Fibroblast of skin of left biceps (primary cell): Measurements from ENCODE around the gene CCDC88B.

Experiments
- DNase-seq, 2 experiments: peaks; one replicate each; pipeline ENCODE4 v3.0.0-alpha.2; 2013; ENCODE audit warnings: low read depth in 2 of 2

Gene CCDC88B

GRCh38 chr11:64384981-64385944 is 45.3 kb downstream of the CCDC88B start:
- DNase-seq = no peak

GRCh38 chr11:64385945-64386704 is 46.1 kb downstream of the CCDC88B start:
- DNase-seq = no peak

GRCh38 chr11:64387916-64388315 is 47.9 kb downstream of the CCDC88B start:
- DNase-seq = no peak

DNA sequence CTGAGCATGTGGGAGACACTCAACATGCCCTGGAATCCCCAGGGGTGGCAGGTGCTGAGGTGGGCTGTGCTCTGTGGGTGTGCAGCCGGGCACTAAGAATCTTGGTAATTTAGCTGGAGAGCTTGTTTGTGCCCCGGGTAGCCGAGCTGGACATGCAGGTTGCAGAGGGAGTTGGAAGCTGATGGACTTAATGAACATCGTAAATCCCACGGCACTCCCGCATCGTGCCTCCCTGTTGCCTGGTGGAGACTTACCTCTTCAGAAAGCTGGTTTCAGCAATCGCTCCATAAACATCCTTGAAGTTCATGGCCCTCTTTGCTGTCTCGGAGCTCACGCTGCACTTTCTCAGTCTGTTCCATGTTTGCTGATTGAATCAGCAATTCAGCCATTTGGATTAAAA is 48.9 kb downstream of the CCDC88B start:
- DNase-seq = no peak

DNA sequence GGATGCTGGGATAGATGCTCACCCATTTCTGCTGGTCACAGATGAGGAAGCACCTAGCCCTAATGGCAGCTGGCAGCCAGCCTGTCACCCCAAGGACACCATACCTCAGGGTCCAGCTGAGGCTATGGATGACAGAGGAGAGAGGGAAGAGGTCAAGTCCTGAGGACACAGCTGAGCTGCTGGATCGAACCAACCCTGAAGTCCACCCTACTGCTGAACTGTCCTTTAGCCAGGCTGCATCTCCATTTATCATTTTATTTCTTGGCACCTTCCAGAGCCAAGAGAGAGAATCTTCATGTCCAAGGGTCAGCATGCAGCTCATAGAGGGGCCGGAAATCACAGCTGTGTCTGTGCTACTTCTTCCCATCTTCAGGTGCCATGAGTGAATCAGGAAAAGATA is 49.8 kb downstream of the CCDC88B start:
- no peak for DNase-seq

- DNase-seq = no peak
Measured at GRCh38 chr11:64390558-64390957, 50.6 kb downstream of the CCDC88B start.

DNA sequence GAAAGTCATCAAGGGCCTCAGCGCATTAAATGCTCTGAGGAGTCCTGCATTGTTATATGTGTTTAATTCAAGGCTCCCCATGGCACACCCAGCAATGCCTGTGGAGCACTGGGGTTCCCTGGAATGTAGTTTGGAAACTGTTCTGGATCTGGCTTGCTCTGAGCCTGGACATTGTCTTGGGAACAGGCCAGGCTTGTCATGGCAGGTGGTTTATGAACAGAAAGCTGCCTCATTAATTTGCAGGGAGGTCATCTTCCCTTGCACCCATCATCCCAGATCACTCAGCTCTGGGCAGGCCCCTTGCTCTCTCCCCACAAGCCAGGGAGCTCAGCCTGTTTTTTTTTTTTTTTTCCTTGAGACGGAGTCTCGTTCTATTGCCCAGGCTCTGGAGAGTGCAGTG is 51.8 kb downstream of the CCDC88B start:
- no peak for DNase-seq

DNA sequence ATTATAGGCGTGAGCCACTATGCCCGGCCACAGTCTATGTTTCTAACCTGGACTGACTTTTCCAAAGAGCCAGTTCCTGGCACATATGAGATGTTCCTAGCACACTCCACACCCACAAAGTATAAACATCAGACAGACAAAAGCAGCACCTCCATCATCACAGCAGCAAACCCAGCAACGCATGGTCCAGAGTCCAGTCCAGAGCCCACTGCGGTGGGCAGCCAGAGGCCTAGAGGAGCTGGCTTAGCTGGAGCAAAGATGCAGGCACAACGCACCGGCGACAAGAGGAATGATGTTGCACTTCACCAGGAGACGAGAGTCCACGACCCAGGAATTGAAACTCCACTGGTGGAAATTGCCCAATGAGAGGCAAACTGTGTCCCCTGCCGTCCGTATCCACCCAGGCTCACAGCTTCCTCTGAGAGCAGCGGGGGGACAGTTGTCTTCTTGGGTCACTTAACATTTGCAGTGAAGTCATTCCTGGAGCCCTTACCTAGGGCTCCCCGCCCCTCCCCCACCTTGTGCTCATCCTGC is 55.6 kb downstream of the CCDC88B start:
- no peak for DNase-seq

DNA sequence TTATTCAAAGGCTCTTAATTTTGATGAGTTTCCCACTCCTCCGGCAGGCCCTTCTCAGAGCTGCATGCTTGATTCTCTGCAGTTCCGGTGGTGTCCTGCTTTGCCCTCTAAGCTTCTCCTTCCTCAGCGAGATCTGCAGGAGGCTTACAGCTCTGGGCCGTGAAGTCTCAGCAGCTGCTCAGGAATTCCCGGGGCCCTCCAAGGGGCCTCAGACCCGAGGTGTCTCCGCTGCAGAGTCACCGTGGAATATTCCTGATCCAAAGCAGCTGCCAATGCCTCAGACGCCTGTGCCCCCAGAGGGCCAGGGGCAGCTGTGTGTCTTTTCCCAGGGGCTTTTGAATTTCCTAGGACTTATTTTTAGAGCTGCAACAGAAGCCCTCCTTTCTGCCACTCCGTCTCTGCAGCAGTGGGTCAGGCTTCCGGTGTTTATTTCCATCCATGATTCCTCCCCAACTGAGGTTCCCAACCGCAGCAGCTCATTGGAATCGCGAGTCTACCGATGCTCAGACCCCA is 56.1 kb downstream of the CCDC88B start:
- DNase-seq = no peak

DNA sequence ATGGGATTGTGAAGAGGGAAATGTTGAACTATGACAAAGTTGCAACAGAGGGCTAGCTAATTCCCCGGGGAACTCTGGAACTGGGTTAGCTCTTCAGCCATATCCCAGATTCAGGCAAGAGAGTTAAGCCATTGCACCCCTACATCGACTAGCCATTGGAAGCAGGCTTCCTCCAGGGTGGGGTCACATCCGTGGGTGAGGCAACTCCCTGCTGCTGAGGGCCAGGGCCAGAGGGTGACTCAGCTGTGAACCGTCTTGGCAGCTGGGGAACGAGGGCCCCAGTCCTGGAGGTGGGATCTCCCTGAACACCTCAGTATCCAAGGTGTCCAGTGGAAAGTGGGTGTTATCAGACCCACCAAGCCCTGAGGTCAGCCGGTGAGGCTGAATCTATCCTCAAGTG is 60.1 kb downstream of the CCDC88B start:
- DNase-seq = no peak

- DNase-seq = no peak
Measured at GRCh38 chr11:64400667-64401066, 60.7 kb downstream of the CCDC88B start.

DNA sequence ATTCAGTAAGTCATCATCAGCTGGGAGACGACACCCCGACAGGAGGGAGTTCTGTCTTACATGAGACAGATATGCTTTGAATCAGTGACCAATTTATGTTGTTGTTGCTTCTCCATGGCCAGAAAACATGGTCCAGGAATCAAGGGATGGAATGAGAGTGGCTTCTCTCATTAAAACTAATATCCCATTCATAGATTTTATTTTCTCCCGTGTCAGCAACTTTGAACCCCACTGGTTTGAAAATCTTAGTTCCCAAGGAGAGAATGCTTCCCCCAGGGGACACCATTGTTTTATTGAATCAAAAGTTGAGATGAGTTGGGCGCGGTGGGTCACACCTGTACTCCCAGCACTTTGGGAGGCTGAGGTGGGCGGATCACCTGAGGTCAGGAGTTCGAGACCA is 61.8 kb downstream of the CCDC88B start:
- DNase-seq = no peak

DNA sequence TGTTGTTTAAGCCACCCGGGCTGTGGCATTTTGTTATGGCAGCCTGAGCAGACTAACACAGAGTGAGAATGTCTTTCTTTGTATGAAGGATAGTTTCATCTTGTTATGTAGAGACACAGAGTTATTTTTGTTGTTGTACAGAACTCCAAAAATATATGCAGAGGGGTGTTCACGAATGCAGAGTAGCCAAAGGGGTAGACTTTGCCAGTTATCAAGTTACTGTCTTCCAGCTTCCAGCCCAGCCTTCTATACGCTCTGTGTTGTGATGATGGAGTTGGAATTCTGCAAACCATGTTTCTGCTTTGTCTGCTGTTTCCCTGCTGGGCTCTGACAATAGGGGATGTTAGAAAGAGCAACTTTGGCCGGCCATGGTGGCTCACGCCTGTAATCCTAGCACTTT is 63.1 kb downstream of the CCDC88B start:
- DNase-seq = no peak

GRCh38 chr11:64406221-64406946 is 66.4 kb downstream of the CCDC88B start:
- DNase-seq = no peak
